GM06990 (cell line): Measurements from ENCODE around the gene DFFB.

Source experiments
- DNase-seq: peaks from one replicate; pipeline ENCODE4 v3.0.0-alpha.2; 2011; ENCODE audit not compliant: insufficient read length; ENCODE audit errors: extremely low read depth
- H3K27me3 ChIP-seq: replicated peaks from 2 replicates; pipeline ENCODE4 v1.6.0; 2011; ENCODE audit warnings: low read length; ENCODE audit not compliant: control insufficient read depth, insufficient read depth
- H3K36me3 ChIP-seq: 2 replicates; pipeline ENCODE4 v1.5.1; 2011; ENCODE audit warnings: low read length; ENCODE audit not compliant: control insufficient read depth, insufficient read depth
- H3K4me3 ChIP-seq: replicated peaks from 2 replicates; pipeline ENCODE4 v1.5.1; 2011; ENCODE audit warnings: low read depth, mild to moderate bottlenecking, control low read depth, low read length
- CTCF ChIP-seq: IDR thresholded peaks from 2 replicates; pipeline ENCODE4 v1.5.1; 2011; ENCODE audit warnings: low read length, control low read depth, mild to moderate bottlenecking, inconsistent platforms; ENCODE audit not compliant: insufficient read depth, poor library complexity, severe bottlenecking

The DFFB gene

GRCh38 chr1:3857791-3858129, 484 bp downstream of the DFFB start:
- H3K27me3 ChIP-seq = no peaks in the 10 kb centered on the region
- H3K36me3 ChIP-seq = peaks cover 3% of the 10 kb centered on the region; the same call in 1 of the 2 replicates
- DNase-seq = no peak
- no peak for TF ChIP-seq CTCF
- H3K4me3 ChIP-seq = peak overlapping the region; percentile 88

- Histone ChIP-seq H3K36me3 (peaks cover 3% of the 10 kb centered on the region; the same call in 1 of the 2 replicates), H3K27me3 (no peaks in the 10 kb centered on the region), H3K4me3 (peak overlapping the region; percentile 88)
- TF ChIP-seq CTCF = no peak
- DNase-seq = no peak
These were observed 1.1 kb downstream of the DFFB start for GRCh38 chr1:3858231-3858981.

GRCh38 chr1:3863231-3863935, 6.1 kb downstream of the DFFB start:
- Histone ChIP-seq H3K4me3 (no peak overlapping the region), H3K27me3 (no peaks in the 10 kb centered on the region), H3K36me3 (peaks cover 6% of the 10 kb centered on the region)
- no peak for DNase-seq
- TF ChIP-seq CTCF = no peak

- Histone ChIP-seq H3K4me3 (no peak overlapping the region), H3K27me3 (no peaks in the 10 kb centered on the region), H3K36me3 (peaks cover 11% of the 10 kb centered on the region)
- no peak for DNase-seq
- TF ChIP-seq CTCF = no peak
These were observed 7.6 kb downstream of the DFFB start for GRCh38 chr1:3864884-3865283.

GRCh38 chr1:3865606-3866160, 8.4 kb downstream of the DFFB start:
- no peak for DNase-seq
- TF ChIP-seq CTCF = no peak
- Histone ChIP-seq H3K36me3 (peaks cover 11% of the 10 kb centered on the region), H3K4me3 (no peak overlapping the region), H3K27me3 (no peaks in the 10 kb centered on the region)
